ENCODE data around the gene PTTG1IP. TPM values are rescaled to one million over a fixed set of nuclear protein-coding genes. Genes with fewer than 3 reads are reported as not detected.

PTTG1IP gene
- polyA plus RNA-seq, 1 experiment = 249 TPM

DNA sequence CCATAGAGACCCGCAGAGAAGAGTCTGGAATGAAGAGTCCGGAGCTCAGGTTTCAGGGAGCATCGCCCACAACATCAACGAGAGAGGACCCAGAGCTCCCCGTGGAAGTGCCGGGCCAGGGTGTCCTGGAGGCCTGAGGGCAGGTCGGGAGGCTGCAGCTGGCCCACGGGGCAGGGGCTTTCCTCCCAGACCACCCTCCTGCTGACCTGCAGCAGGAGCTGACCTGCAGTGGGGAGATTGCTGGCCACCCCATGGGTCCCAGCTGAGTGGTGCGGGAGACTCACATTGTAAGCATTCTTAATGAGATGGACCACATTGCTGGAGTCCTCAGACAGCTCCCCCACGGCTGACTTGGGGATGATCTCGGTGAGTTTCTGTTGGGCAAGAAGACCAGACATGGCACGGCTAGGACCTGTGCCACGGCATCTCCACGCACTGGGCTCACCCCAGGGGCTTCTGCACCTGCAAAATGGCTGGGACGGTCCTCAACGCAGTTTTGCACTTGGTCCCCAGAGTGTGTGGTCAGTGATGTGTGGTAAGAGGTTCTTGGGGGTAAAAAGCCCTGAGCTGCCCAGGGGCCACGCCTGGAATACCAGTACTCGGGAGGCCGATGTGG is 21.3 kb upstream of the PTTG1IP start:
- TF ChIP-seq, protein P1, sequence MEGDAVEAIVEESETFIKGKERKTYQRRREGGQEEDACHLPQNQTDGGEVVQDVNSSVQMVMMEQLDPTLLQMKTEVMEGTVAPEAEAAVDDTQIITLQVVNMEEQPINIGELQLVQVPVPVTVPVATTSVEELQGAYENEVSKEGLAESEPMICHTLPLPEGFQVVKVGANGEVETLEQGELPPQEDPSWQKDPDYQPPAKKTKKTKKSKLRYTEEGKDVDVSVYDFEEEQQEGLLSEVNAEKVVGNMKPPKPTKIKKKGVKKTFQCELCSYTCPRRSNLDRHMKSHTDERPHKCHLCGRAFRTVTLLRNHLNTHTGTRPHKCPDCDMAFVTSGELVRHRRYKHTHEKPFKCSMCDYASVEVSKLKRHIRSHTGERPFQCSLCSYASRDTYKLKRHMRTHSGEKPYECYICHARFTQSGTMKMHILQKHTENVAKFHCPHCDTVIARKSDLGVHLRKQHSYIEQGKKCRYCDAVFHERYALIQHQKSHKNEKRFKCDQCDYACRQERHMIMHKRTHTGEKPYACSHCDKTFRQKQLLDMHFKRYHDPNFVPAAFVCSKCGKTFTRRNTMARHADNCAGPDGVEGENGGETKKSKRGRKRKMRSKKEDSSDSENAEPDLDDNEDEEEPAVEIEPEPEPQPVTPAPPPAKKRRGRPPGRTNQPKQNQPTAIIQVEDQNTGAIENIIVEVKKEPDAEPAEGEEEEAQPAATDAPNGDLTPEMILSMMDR (IDR thresholded peaks at IDR 0.05; ENCODE audit: low read depth, low read length) = no peak
- Histone ChIP-seq H3K4me3 (ENCODE audit: low read depth, low read length) (no peak overlapping the region), H3K27me3 (ENCODE audit: control insufficient read depth, insufficient read depth, low read length) (peaks cover 56% of the 10 kb centered on the region), H3K27ac (ENCODE audit: low read depth, low read length) (no peak overlapping the region), H3K9me3 (ENCODE audit: control insufficient read depth, insufficient read depth, low read length) (peaks cover 7% of the 10 kb centered on the region; the same call in 1 of the 2 replicates)
- POLR2A ChIA-PET = interaction anchor here (0.6 kb wide), 1 partner anchor 68 kb away, joined by 5 read pairs; no protein-coding TSS in a partner anchor
- no peak for DNase-seq (ENCODE audit: low read depth, low spot score)
- CTCF ChIA-PET = interaction anchor here (2.8 kb wide), 1 partner anchor 242 kb away, joined by 8 read pairs; no protein-coding TSS in a partner anchor

DNA sequence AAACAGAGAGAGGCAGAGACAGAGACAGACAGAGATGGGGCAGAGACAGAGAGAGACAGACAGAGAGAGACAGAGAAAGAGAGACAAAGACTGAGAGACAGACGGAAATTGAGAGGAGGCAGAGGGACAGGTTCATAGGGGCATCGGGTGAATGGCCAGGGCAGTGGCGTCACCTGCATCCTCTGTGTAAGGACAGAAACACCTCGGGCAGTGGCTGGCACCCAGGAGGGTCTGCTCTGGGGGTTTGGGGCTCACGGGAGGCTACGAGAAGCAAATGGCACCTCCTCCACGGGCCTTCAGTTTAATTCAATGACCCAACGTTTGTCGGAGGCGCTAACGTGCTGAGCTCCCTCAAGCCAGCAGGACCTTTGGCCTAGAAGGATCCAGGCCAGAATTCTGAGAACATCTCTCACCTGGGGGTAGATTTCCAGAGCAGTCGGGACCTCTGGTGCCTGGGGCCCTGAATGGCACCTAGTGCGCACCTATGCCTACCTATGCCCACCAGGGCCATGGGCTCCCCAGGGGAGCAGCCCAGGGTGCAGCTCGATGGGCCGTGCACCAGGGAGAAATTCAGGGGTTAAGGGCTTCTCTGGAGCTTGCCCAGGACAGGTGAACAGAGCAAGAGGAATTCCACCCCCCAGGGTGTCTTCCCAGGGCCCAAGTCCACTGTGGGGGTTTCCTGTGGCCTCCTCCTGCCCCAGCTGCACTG is 20.6 kb upstream of the PTTG1IP start:
- CTCF ChIA-PET = interaction anchor here (0.6 to 2.8 kb wide), 6 partner anchors 13 to 243 kb away, joined by 3 to 8 read pairs (median 4); no protein-coding TSS in a partner anchor
- POLR2A ChIA-PET = interaction anchor here (0.6 kb wide), 1 partner anchor 67 kb away, joined by 5 read pairs; no protein-coding TSS in a partner anchor
- H3K9me3 ChIP-seq (ENCODE audit: control insufficient read depth, insufficient read depth, low read length) = peaks cover 7% of the 10 kb centered on the region; the same call in 1 of the 2 replicates
- no peak overlapping the region for H3K4me3 ChIP-seq (ENCODE audit: low read depth, low read length)
- peaks cover 55% of the 10 kb centered on the region for H3K27me3 ChIP-seq (ENCODE audit: control insufficient read depth, insufficient read depth, low read length)
- no peak overlapping the region for H3K27ac ChIP-seq (ENCODE audit: low read depth, low read length)
- TF ChIP-seq, protein P1 (IDR thresholded peaks at IDR 0.05; ENCODE audit: low read depth, low read length) = no peak
- DNase-seq (ENCODE audit: low read depth, low spot score) = no peak

DNA sequence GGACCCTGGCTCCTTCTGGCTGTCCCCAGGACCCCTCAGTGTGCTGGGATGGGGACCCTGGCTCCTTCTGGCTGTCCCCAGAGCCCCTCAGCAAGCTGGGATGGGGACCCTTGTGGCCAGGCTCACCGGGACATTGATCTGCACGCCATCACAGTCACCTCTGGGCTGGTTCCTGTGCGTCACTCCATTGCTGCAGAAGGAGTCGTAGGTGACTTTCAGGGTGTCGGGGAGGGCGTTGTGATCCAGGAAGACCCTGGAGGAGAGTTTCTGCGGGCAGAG is 19.7 kb upstream of the PTTG1IP start:
- Histone ChIP-seq H3K27ac (ENCODE audit: low read depth, low read length) (no peak overlapping the region), H3K9me3 (ENCODE audit: control insufficient read depth, insufficient read depth, low read length) (peaks cover 9% of the 10 kb centered on the region; the same call in 1 of the 2 replicates), H3K4me3 (ENCODE audit: low read depth, low read length) (no peak overlapping the region), H3K27me3 (ENCODE audit: control insufficient read depth, insufficient read depth, low read length) (peaks cover 51% of the 10 kb centered on the region)
- no peak for DNase-seq (ENCODE audit: low read depth, low spot score)
- TF ChIP-seq, protein P1 (IDR thresholded peaks at IDR 0.05; ENCODE audit: low read depth, low read length) = no peak
- ChIA-PET CTCF (interaction anchor here (0.8 to 2.8 kb wide), 7 partner anchors 24 to 244 kb away, joined by 3 to 8 read pairs (median 3); no protein-coding TSS in a partner anchor), POLR2A (no interaction called here)

DNA sequence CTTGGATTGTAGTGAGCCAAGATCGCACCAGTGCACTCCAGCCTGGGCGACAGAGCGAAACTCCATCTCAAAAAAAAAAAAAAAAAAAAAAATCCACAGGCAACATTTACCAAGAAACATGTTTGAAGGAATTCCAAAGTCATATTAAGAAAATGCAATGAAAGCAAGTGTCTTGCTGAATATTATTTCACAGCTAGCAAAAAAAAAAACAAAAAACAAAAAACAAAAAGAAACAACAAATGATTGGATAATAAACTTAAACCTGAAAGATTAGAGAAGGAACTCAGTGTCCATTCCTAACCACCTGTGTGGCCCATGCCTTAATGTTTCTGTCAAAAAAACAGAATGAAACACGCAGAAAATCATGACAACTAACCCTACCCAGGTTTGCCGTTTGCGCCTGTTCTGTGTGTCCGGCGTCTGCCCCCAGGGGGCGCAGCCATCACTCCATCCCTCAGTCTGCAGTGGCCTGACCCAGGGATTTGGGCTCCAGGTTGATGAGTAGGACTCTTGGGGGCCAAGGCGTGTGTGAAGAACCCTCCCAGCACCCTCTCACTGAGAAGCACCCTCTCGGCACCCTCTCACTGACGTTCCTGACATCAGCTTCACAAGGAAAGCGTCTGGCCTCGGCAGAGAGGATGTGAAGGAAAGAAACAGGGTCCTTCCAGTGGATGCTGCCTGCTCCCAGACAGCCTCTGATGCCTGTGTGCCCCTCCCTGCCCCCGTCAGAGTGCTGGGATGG is 19.2 kb upstream of the PTTG1IP start:
- H3K4me3 ChIP-seq (ENCODE audit: low read depth, low read length) = no peak overlapping the region
- H3K27me3 ChIP-seq (ENCODE audit: control insufficient read depth, insufficient read depth, low read length) = peaks cover 50% of the 10 kb centered on the region
- TF ChIP-seq, protein P1 (IDR thresholded peaks at IDR 0.05; ENCODE audit: low read depth, low read length) = peak; percentile 87
- no peak overlapping the region for H3K27ac ChIP-seq (ENCODE audit: low read depth, low read length)
- CTCF ChIA-PET = interaction anchor here (0.6 to 2.8 kb wide), 23 partner anchors 15 to 976 kb away, joined by 3 to 8 read pairs (median 3); no protein-coding TSS in a partner anchor
- POLR2A ChIA-PET = interaction anchor here (0.7 kb wide), 2 partner anchors 43 to 70 kb away, joined by 5 to 7 read pairs; no protein-coding TSS in a partner anchor
- DNase-seq (ENCODE audit: low read depth, low spot score) = no peak
- peaks cover 12% of the 10 kb centered on the region for H3K9me3 ChIP-seq (ENCODE audit: control insufficient read depth, insufficient read depth, low read length)

Measured in AG04450 (cell line).